ENCODE measurements around the gene PCGF2.
"Not testable (repeated sequence)": the region's sequence is repeated elsewhere in the genome, so short reads cannot be mapped to it uniquely, and the experiment has no call there.

PCGF2 gene

GRCh38 chr17:38733982-38734973 is 13.9 kb downstream of the PCGF2 start:
- no peak for DNase-seq

GRCh38 chr17:38733282-38733981 is 14.7 kb downstream of the PCGF2 start:
- DNase-seq: no peak

GRCh38 chr17:38732376-38733281 is 15.5 kb downstream of the PCGF2 start:
- DNase-seq: no peak

- no peak for DNase-seq
Measured at GRCh38 chr17:38731526-38732294, 16.4 kb downstream of the PCGF2 start.

GRCh38 chr17:38730526-38731379 is 17.4 kb downstream of the PCGF2 start:
- DNase-seq: no peak

GRCh38 chr17:38729886-38730525 is 18.1 kb downstream of the PCGF2 start, which contains the start of gene CISD3:
Gene CISD3 (plus strand): TSS chr17:38730341. CDS start chr17:38730359, 18 bp downstream.
- peak; percentile 86 for DNase-seq

GRCh38 chr17:38729368-38729885 is 18.7 kb downstream of the PCGF2 start:
- no peak for DNase-seq

- DNase-seq: peak; percentile 85
Measured at GRCh38 chr17:38728290-38728831, 19.8 kb downstream of the PCGF2 start.

- peak; percentile 61 for DNase-seq
Measured at GRCh38 chr17:38727736-38728135, 20.4 kb downstream of the PCGF2 start.

GRCh38 chr17:38726145-38726544 is 22.0 kb downstream of the PCGF2 start:
- not testable (repeated sequence) for DNase-seq

- DNase-seq: no peak
Measured at GRCh38 chr17:38725066-38725465, 23.1 kb downstream of the PCGF2 start.

- no peak for DNase-seq
Measured at GRCh38 chr17:38724337-38724988, 23.7 kb downstream of the PCGF2 start.

GRCh38 chr17:38721802-38722201 is 26.3 kb downstream of the PCGF2 start:
- no peak for DNase-seq

GRCh38 chr17:38720941-38721340 is 27.2 kb downstream of the PCGF2 start:
- DNase-seq: no peak

- no peak for DNase-seq
Measured at GRCh38 chr17:38719943-38720641, 28.0 kb downstream of the PCGF2 start.

GRCh38 chr17:38719289-38719942 is 28.7 kb downstream of the PCGF2 start:
- DNase-seq: no peak

GRCh38 chr17:38717139-38717745 is 30.9 kb downstream of the PCGF2 start:
- no peak for DNase-seq

Measured in central memory CD4-positive, alpha-beta T cell (primary cell).